Kidney (tissue), 14 donors: ENCODE data around the gene C1orf198. TPM values are rescaled to one million over a fixed set of nuclear protein-coding genes. Genes with fewer than 3 reads are reported as not detected.

ENCODE experiments used
- DNase-seq, 5 donors: peaks; one replicate each; pipeline ENCODE4 v3.0.0-alpha.2; 2013 to 2020
- FAIRE-seq: peaks from 2 replicates; lab custom pipeline; 2012; peaks lifted over from hg19 to GRCh38; lab: Jason Lieb, UNC
- H3K27ac ChIP-seq, 2 donors: one replicate each; pipeline ENCODE4 v1.7.0; 2013; ENCODE audit warnings: low read depth in 2 of 2, low read length in 2 of 2, inconsistent platforms in 1 of 2
- H3K27me3 ChIP-seq: one replicate; pipeline ENCODE4 v1.7.1; 2013; ENCODE audit warnings: low read length, inconsistent platforms; ENCODE audit not compliant: control insufficient read depth, insufficient read depth
- H3K36me3 ChIP-seq, 3 donors: one replicate each; pipeline versions ENCODE4 v1.7.0 to v1.7.1; 2013; ENCODE audit warnings: low read length in 3 of 3, control low read depth in 1 of 3, inconsistent platforms in 1 of 3; ENCODE audit not compliant: insufficient read depth in 3 of 3, control insufficient read depth in 2 of 3
- H3K4me1 ChIP-seq, 3 donors: one replicate each; pipeline versions ENCODE4 v1.7.0 to v1.7.1; 2013; ENCODE audit warnings: low read length in 3 of 3, inconsistent platforms in 1 of 3, low read depth in 1 of 3; ENCODE audit not compliant: control insufficient read depth in 2 of 3, insufficient read depth in 2 of 3
- H3K4me3 ChIP-seq, 3 donors: one replicate each; pipeline versions ENCODE4 v1.7.0 to v1.8.1; 2013; ENCODE audit warnings: low read length in 3 of 3, control low read depth in 1 of 3, inconsistent platforms in 1 of 3
- H3K9ac ChIP-seq, 3 donors: one replicate each; pipeline versions ENCODE4 v1.7.0 to v1.7.1; 2013; ENCODE audit warnings: low read length in 3 of 3, control low read depth in 1 of 3, inconsistent platforms in 1 of 3
- H3K9me3 ChIP-seq, 3 donors: one replicate each; pipeline versions ENCODE4 v1.7.0 to v1.7.1; 2013; ENCODE audit warnings: low read length in 3 of 3, control low read depth in 1 of 3, inconsistent platforms in 1 of 3; ENCODE audit not compliant: control insufficient read depth in 2 of 3, insufficient read depth in 1 of 3
- CTCF ChIP-seq: IDR thresholded peaks from 3 replicates; pipeline ENCODE4 v1.5.1; 2012; ENCODE audit warnings: mild to moderate bottlenecking, moderate library complexity, borderline replicate concordance; ENCODE audit not compliant: insufficient read depth; ENCODE audit errors: extremely low read depth
- intact Hi-C: fragments of 100-400 bp; cut with DNase I; formaldehyde crosslinking; loops from one replicate; pipeline ENCODE4 v1.11.1; 2022
- polyA plus RNA-seq: library from polyadenylated mRNA; stranded (reverse); fragments of 350-450 nt; fragmentation: Illumina TruSeq; extraction: RNeasy Lipid Tissue Mini Kit (QIAGEN cat#74804); gene quantifications from one replicate; pipeline ENCODE4 v1.2.3, GENCODE V29; 2014; ENCODE audit warnings: low read depth, low replicate concordance; ENCODE audit not compliant: insufficient read depth
- total RNA-seq: library from RNA; stranded (reverse); fragmentation: NEBNext Ultra II Directional; extraction: Animal tissue kit (Norgen Biotek cat#: 25700); gene quantifications from one replicate; pipeline ENCODE4 v1.2.1, GENCODE V29; 2021
- donor health status: control.
- donor health status: control.
- donor health status: control.
- donor health status: control.
- donor health status: control.
- donor health status: DM: yes; HTN: yes; CAD: no.
- donor health status: Normal renal cell carcinoma (clear cell type).

C1orf198 gene
- total and polyA plus RNA-seq, 2 donors from 2014 or later: 15.4 to 45.3 TPM

DNA sequence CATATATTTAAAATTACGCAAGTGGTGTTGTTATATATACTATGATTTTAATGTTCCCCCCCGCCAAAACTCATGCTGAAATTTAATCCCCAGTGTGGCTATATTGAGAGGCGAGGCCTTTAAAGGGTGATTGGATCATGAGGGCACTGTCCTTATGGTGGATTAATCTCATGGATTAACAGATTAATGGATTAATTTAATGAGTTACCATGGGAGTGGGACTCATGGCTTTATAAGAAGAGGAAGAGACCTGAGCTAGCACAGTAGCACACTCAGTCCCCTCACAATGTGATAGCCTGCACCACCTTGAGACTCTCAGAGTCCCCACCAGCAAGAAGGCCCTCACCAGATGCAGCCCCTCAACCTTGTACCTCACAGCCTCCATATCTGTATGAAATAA lies 34.8 kb downstream of the C1orf198 start:
- H3K27me3 ChIP-seq: no peaks in the 10 kb centered on the region
- FAIRE-seq: no peak
- intact Hi-C loops: no loop called here
- H3K27ac ChIP-seq: no peak overlapping the region
- no peak for DNase-seq
- H3K9me3 ChIP-seq: no peaks in the 10 kb centered on the region
- no peaks in the 10 kb centered on the region for H3K4me1 ChIP-seq
- peaks cover 0 to under 1% (median 0%) of the 10 kb centered on the region in 3 donors for H3K36me3 ChIP-seq
- no peak overlapping the region for H3K9ac ChIP-seq
- no peak overlapping the region for H3K4me3 ChIP-seq
- TF ChIP-seq CTCF: no peak

- DNase-seq (no peak), FAIRE-seq (no peak)
- intact Hi-C loops: no loop called here
- Histone ChIP-seq H3K36me3 (no peaks in the 10 kb centered on the region), H3K27ac (no peak overlapping the region), H3K4me1 (no peaks in the 10 kb centered on the region), H3K27me3 (no peaks in the 10 kb centered on the region), H3K4me3 (no peak overlapping the region), H3K9ac (no peak overlapping the region), H3K9me3 (no peaks in the 10 kb centered on the region)
- TF ChIP-seq CTCF: no peak
Observed at GRCh38 chr1:230832476-230832875, 35.8 kb downstream of the C1orf198 start.

GRCh38 chr1:230831771-230832170 lies 36.5 kb downstream of the C1orf198 start:
- Histone ChIP-seq H3K36me3 (no peaks in the 10 kb centered on the region), H3K4me3 (no peak overlapping the region), H3K9ac (no peak overlapping the region), H3K27me3 (no peaks in the 10 kb centered on the region), H3K27ac (no peak overlapping the region), H3K9me3 (no peaks in the 10 kb centered on the region), H3K4me1 (no peaks in the 10 kb centered on the region)
- no peak for TF ChIP-seq CTCF
- DNase-seq (peak in 1 of 5 donors; percentile 37), FAIRE-seq (no peak)
- intact Hi-C loops: no loop called here

DNA sequence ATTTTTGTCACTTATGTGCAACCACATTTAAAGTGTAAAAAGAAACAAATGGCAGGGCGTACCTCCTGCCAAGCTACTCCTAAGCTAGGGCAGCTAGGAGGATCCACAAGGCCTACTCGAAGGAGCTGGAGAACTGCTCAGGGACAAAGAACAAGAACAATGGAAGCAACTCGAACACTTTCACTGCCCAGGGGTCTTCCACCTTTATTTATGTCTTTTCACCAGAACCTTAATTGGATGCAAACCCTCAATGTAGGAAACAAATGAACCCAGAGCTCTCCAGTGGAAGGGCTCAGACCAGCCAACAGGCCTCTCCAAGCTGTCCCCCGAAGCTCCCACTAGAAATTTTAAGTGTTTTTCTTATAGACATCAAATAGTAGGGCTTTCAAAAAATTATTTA lies 39.9 kb downstream of the C1orf198 start:
- Histone ChIP-seq H3K36me3 (no peaks in the 10 kb centered on the region), H3K27ac (no peak overlapping the region), H3K9ac (no peak overlapping the region), H3K27me3 (no peaks in the 10 kb centered on the region), H3K4me3 (no peak overlapping the region), H3K4me1 (peaks cover 0 to 4% (median 0%) of the 10 kb centered on the region in 3 donors), H3K9me3 (no peaks in the 10 kb centered on the region)
- intact Hi-C loops: no loop called here
- DNase-seq (no peak), FAIRE-seq (no peak)
- no peak for TF ChIP-seq CTCF
